Keratinocyte (primary cell): ENCODE results near the gene VAT1L. TPM values are rescaled to one million over a fixed set of nuclear protein-coding genes. Genes with fewer than 3 reads are reported as not detected.

Source experiments
- DNase-seq: peaks from one replicate; pipeline ENCODE4 v3.0.0-alpha.2; 2011; ENCODE audit warnings: low read depth, missing footprints, low spot score
- FAIRE-seq: peaks from 2 replicates; lab custom pipeline; 2011; peaks lifted over from hg19 to GRCh38; lab: Jason Lieb, UNC
- H2AFZ ChIP-seq: 2 replicates; pipeline ENCODE4 v1.6.0; 2012; ENCODE audit warnings: low read length, control low read depth, inconsistent platforms; ENCODE audit not compliant: control insufficient read depth
- H3K27ac ChIP-seq: 2 replicates; pipeline ENCODE4 v1.5.1; 2011; ENCODE audit warnings: low read length; ENCODE audit not compliant: control insufficient read depth, insufficient read depth
- H3K27me3 ChIP-seq: 3 replicates; pipeline ENCODE4 v1.6.0; 2011; ENCODE audit warnings: low read length; ENCODE audit not compliant: control insufficient read depth, insufficient read depth; ENCODE audit errors: extremely low read depth
- H3K36me3 ChIP-seq, 2 experiments: 2 replicates in 1 of 2; 3 replicates in 1 of 2; pipeline ENCODE4 v1.5.1; 2011; ENCODE audit warnings: low read length in 2 of 2, mild to moderate bottlenecking in 1 of 2; ENCODE audit not compliant: control insufficient read depth in 2 of 2, insufficient read depth in 2 of 2; ENCODE audit errors: extremely low read depth in 1 of 2
- H3K4me1 ChIP-seq: 3 replicates; pipeline ENCODE4 v1.5.1; 2011; ENCODE audit warnings: low read length; ENCODE audit not compliant: control insufficient read depth, insufficient read depth; ENCODE audit errors: extremely low read depth
- H3K4me2 ChIP-seq: 3 replicates; pipeline ENCODE4 v1.6.0; 2011; ENCODE audit warnings: low read depth, low read length; ENCODE audit not compliant: control insufficient read depth, insufficient read depth; ENCODE audit errors: extremely low read depth
- H3K4me3 ChIP-seq, 3 experiments: fragments of 200-600 bp in 1 of 3; sonication (generic) in 1 of 3; 2 replicates in 2 of 3; 3 replicates in 1 of 3; pipeline ENCODE4 v1.5.1; 2011 to 2016; ENCODE audit warnings: low read length in 3 of 3, mild to moderate bottlenecking in 3 of 3, control low read depth in 2 of 3, inconsistent platforms in 1 of 3, low read depth in 1 of 3, mixed read lengths in 1 of 3, mixed run types in 1 of 3, moderate library complexity in 1 of 3; ENCODE audit not compliant: control insufficient read depth in 2 of 3, insufficient read depth in 2 of 3; ENCODE audit errors: extremely low read depth in 1 of 3
- H3K79me2 ChIP-seq: 2 replicates; pipeline ENCODE4 v1.6.0; 2012; ENCODE audit warnings: low read length; ENCODE audit not compliant: control insufficient read depth, insufficient read depth
- H3K9ac ChIP-seq: 3 replicates; pipeline ENCODE4 v1.6.0; 2011; ENCODE audit warnings: low read length; ENCODE audit not compliant: control insufficient read depth, insufficient read depth; ENCODE audit errors: extremely low read depth
- H3K9me1 ChIP-seq: 3 replicates; pipeline ENCODE4 v1.6.0; 2011; ENCODE audit warnings: low read length; ENCODE audit not compliant: control insufficient read depth, insufficient read depth; ENCODE audit errors: extremely low read depth
- H3K9me3 ChIP-seq: 2 replicates; pipeline ENCODE4 v1.5.1; 2012; ENCODE audit warnings: low read depth, low read length; ENCODE audit not compliant: control insufficient read depth
- H4K20me1 ChIP-seq: 3 replicates; pipeline ENCODE4 v1.6.0; 2011; ENCODE audit warnings: low read length; ENCODE audit not compliant: control insufficient read depth, insufficient read depth; ENCODE audit errors: extremely low read depth
- EZH2 ChIP-seq: IDR thresholded peaks from one replicate; pipeline ENCODE4 v1.6.1; 2012; ENCODE audit warnings: inconsistent platforms, mild to moderate bottlenecking, low read length, moderate library complexity
- dilution Hi-C: fragments of 300-500 bp; cut with MboI; formaldehyde crosslinking; loops from one replicate; pipeline ENCODE4 v1.7.0; 2020; ENCODE audit warnings: low sequenced_read_pairs; ENCODE audit not compliant: extremely low pct_ligation_motif_present
- polyA plus RNA-seq, 5 experiments: library from polyadenylated mRNA; depleted of rRNA in 3 of 5; stranded (reverse) in 3 of 5; stranded (forward) in 1 of 5; unstranded in 1 of 5; fragments of >200 nt; gene quantifications; 1 replicate in 1 of 5; 2 replicates in 3 of 5; 3 replicates in 1 of 5; pipeline versions ENCODE4 v1.2.1 to v1.2.3, GENCODE V29; 2011 to 2012; ENCODE audit warnings: missing spikeins in 2 of 5, low read depth in 1 of 5, low replicate concordance in 1 of 5
- TF ChIP-seq, protein P1 (sequence below), 3 experiments: IDR thresholded peaks in 1 of 3; conservative IDR thresholded peaks in 1 of 3; optimal IDR thresholded peaks in 1 of 3; 2 replicates in 2 of 3; 3 replicates in 1 of 3; pipeline versions ENCODE3 to v1.5.1; 2011; ENCODE audit warnings: low read length in 3 of 3, mild to moderate bottlenecking in 3 of 3, moderate library complexity in 2 of 3, control low read depth in 1 of 3, inconsistent platforms in 1 of 3; ENCODE audit not compliant: insufficient read depth in 2 of 3; ENCODE audit errors: extremely low read depth in 1 of 3

VAT1L gene
- polyA plus RNA-seq, 1 donor (not counting 4 experiments of a cell fraction or from before 2014, with no cell fraction given): not detected

GRCh38 chr16:77998350-77999023, 210.1 kb downstream of the VAT1L start:
- Histone ChIP-seq H3K27ac (no peak overlapping the region), H4K20me1 (no peaks in the 10 kb centered on the region), H3K27me3 (no peaks in the 10 kb centered on the region), H3K36me3 (no peaks in the 10 kb centered on the region), H2AFZ (no peak overlapping the region), H3K9me3 (peaks cover 4% of the 10 kb centered on the region), H3K4me2 (no peak overlapping the region), H3K4me3 (no peak overlapping the region), H3K4me1 (no peaks in the 10 kb centered on the region), H3K9me1 (no peaks in the 10 kb centered on the region), H3K79me2 (no peaks in the 10 kb centered on the region), H3K9ac (no peak overlapping the region)
- dilution Hi-C loops: no loop called here
- no peak for FAIRE-seq
- no peak for TF ChIP-seq EZH2
- TF ChIP-seq, protein P1, sequence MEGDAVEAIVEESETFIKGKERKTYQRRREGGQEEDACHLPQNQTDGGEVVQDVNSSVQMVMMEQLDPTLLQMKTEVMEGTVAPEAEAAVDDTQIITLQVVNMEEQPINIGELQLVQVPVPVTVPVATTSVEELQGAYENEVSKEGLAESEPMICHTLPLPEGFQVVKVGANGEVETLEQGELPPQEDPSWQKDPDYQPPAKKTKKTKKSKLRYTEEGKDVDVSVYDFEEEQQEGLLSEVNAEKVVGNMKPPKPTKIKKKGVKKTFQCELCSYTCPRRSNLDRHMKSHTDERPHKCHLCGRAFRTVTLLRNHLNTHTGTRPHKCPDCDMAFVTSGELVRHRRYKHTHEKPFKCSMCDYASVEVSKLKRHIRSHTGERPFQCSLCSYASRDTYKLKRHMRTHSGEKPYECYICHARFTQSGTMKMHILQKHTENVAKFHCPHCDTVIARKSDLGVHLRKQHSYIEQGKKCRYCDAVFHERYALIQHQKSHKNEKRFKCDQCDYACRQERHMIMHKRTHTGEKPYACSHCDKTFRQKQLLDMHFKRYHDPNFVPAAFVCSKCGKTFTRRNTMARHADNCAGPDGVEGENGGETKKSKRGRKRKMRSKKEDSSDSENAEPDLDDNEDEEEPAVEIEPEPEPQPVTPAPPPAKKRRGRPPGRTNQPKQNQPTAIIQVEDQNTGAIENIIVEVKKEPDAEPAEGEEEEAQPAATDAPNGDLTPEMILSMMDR (optimal IDR thresholded peaks at IDR 0.05 in 1 of 3, IDR thresholded peaks at IDR 0.05 in 1 of 3, conservative IDR thresholded peaks at IDR 0.05 in 1 of 3; ENCODE audit: extremely low read depth in 1 of 3, insufficient read depth in 2 of 3, low read length in 3 of 3): no peak
- no peak for DNase-seq

DNA sequence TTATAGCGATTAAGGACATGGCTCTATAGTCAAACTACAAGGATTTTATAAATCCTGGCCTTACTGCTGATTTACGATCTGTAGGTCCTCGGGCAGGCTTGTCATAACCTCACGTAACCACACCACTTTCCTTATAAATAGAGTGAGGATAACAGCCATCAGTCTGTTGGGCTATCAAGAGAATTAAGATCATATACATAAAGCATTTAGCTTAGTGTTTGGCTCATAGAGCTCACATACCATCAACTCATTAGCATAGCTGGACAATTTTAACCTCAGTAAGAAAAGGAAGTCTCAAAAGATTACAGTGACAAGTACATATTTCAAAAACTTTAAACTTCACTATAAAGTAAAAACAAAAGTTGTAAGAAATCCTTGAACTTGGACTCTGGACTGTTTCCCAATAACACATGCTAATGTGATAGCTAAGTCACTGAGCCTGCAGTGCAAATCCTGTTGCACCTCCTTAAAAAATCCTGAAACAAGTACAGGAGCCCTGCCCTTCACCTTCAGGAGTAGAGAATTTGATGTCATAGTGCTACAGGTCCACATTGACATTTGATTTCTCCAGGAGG, 213.2 kb downstream of the VAT1L start:
- FAIRE-seq: no peak

More for the DNA sequence above, 213.2 kb downstream of the VAT1L start:
- no peak for DNase-seq
- Histone ChIP-seq H3K4me1 (no peaks in the 10 kb centered on the region), H3K9ac (no peak overlapping the region), H3K27me3 (no peaks in the 10 kb centered on the region), H4K20me1 (no peaks in the 10 kb centered on the region), H3K9me3 (no peaks in the 10 kb centered on the region), H3K4me2 (no peak overlapping the region), H2AFZ (no peak overlapping the region), H3K9me1 (no peaks in the 10 kb centered on the region), H3K4me3 (no peak overlapping the region), H3K36me3 (no peaks in the 10 kb centered on the region), H3K27ac (no peak overlapping the region), H3K79me2 (no peaks in the 10 kb centered on the region)
- dilution Hi-C loops: no loop called here
- TF ChIP-seq, protein P1 (optimal IDR thresholded peaks at IDR 0.05 in 1 of 3, IDR thresholded peaks at IDR 0.05 in 1 of 3, conservative IDR thresholded peaks at IDR 0.05 in 1 of 3; ENCODE audit: extremely low read depth in 1 of 3, insufficient read depth in 2 of 3, low read length in 3 of 3): no peak
- TF ChIP-seq EZH2: no peak
